Fibroblast of lung (primary cell): ENCODE results near the gene APP.

ENCODE experiments used
- EZH2 ChIP-seq: IDR thresholded peaks from 2 replicates; pipeline ENCODE4 v1.5.1; 2012; ENCODE audit warnings: low read length, control low read depth, mild to moderate bottlenecking; ENCODE audit errors: missing control alignments
- TF ChIP-seq, protein P1 (sequence below), 2 donors: IDR thresholded peaks in 1 of 2; conservative IDR thresholded peaks in 1 of 2; 1 replicate in 1 of 2; 2 replicates in 1 of 2; pipeline ENCODE4 v1.5.1; 2011 to 2012; ENCODE audit warnings: low read length in 2 of 2, control low read depth in 1 of 2, inconsistent platforms in 1 of 2, low read depth in 1 of 2, mild to moderate bottlenecking in 1 of 2

DNA sequence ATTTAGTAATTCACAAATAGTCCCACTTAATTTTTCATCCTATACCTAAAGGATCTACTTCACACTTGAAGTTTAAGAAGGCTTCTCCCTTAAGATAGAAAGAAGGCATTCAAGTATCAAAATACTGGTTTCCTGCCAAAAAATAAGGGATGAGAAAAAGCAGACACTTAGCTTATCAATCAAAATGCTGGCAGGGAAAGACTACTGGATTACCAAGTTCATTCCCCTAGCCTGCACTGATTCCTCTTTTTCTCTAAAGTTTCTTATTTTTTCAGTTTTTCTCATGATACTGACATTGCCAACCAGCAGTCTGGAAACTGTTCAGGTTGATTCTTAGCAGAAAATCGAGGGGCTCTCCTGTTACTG lies 231.2 kb downstream of the APP start:
- TF ChIP-seq, protein P1, sequence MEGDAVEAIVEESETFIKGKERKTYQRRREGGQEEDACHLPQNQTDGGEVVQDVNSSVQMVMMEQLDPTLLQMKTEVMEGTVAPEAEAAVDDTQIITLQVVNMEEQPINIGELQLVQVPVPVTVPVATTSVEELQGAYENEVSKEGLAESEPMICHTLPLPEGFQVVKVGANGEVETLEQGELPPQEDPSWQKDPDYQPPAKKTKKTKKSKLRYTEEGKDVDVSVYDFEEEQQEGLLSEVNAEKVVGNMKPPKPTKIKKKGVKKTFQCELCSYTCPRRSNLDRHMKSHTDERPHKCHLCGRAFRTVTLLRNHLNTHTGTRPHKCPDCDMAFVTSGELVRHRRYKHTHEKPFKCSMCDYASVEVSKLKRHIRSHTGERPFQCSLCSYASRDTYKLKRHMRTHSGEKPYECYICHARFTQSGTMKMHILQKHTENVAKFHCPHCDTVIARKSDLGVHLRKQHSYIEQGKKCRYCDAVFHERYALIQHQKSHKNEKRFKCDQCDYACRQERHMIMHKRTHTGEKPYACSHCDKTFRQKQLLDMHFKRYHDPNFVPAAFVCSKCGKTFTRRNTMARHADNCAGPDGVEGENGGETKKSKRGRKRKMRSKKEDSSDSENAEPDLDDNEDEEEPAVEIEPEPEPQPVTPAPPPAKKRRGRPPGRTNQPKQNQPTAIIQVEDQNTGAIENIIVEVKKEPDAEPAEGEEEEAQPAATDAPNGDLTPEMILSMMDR (conservative IDR thresholded peaks at IDR 0.05 in 1 of 2, IDR thresholded peaks at IDR 0.05 in 1 of 2; ENCODE audit: low read depth in 1 of 2, low read length in 2 of 2): no peak
- no peak for TF ChIP-seq EZH2
